HTERT RPE-1 (cell line): Measurements from ENCODE around the gene FAM161A.

Source experiments
- in situ Hi-C: fragments of 300-500 bp; cut with MboI; formaldehyde crosslinking; loops from 4 replicates; pipeline ENCODE4 v1.14.3; 2020; ENCODE audit warnings: low sequenced_read_pairs

FAM161A gene

DNA sequence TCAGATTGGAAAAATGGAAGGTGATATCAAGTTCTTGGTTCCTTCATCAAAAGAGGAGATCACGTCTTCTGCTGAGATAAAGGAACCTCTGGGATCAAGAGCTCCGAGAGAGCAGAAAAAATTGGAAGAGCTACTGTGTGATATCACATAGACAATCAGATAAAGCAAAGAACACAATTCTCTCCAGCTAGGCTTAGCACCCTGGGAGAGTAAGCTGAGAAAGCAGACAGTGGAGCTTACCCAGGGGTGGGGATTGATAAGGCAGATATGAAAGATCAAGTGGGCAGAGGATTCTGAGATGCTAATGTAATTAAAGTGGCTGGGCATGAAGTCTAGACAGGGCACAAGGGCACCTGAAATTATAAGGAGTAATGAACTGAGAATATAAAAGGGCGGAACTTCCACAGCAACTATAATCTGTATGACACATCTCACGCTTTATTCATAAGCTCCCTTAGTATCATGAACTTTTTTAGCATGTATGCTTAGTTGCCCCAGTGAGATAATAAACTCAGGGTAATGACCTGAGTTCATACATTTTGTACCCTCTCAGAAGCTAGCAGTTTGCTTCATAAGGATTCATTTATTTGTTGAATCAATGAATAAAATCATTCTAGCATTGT is 65.8 kb downstream of the FAM161A start:
- in situ Hi-C loops = no loop called here

DNA sequence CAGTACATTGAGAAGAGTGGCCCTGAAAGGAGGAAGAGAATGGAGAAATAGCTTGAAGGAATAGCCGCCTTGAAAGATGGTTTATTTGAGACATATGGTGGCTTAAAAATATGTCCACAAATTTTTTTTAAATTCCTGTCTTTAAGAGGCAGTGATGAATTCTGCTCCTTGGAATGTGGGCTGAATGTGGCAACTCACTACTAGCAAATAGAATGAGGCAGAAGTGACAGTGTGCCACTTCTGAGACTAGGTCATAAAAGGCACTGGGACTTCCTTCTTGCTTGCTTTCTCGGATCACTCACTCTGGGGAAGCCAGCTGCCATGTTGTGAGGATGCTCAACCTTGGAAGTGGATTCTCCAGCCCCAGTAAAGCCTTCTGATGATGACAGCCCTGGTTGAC is 67.0 kb downstream of the FAM161A start:
- in situ Hi-C loops = no loop called here

- in situ Hi-C loops = no loop called here
These were observed 68.3 kb downstream of the FAM161A start for GRCh38 chr2:61785583-61785982.

DNA sequence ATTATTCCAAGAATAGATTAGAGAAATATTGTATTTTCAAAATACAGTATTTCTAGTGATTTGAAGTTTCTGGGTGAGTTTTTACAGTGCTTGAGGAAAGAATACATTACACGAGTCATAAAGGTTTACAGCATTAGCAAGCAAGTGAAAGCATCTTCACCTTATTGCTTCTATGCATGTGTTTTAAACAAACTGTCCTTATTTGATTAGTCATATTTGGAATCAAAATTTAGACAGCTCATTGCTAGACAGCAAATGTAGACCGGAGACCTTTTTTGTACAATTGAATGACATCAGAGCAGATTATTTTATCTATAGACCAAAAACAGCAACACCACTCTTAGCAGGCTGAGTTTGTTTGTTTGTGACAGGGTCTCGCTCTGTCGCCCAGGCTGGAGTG is 69.2 kb downstream of the FAM161A start:
- in situ Hi-C loops = no loop called here

GRCh38 chr2:61775956-61776570 is 77.8 kb downstream of the FAM161A start:
- in situ Hi-C loops = no loop called here
